IPS-18c (cell line): ENCODE data around the gene DMGDH.

Experiments used
- H3K4me3 ChIP-seq: 2 replicates; pipeline ENCODE4 v1.7.0; 2013; ENCODE audit warnings: low read depth, mild to moderate bottlenecking, low read length, moderate library complexity; ENCODE audit not compliant: insufficient read depth
- H3K9me3 ChIP-seq: one replicate; pipeline ENCODE4 v1.6.1; 2013; ENCODE audit warnings: mild to moderate bottlenecking, low read length, moderate library complexity; ENCODE audit not compliant: control insufficient read depth, insufficient read depth

DMGDH gene

DNA sequence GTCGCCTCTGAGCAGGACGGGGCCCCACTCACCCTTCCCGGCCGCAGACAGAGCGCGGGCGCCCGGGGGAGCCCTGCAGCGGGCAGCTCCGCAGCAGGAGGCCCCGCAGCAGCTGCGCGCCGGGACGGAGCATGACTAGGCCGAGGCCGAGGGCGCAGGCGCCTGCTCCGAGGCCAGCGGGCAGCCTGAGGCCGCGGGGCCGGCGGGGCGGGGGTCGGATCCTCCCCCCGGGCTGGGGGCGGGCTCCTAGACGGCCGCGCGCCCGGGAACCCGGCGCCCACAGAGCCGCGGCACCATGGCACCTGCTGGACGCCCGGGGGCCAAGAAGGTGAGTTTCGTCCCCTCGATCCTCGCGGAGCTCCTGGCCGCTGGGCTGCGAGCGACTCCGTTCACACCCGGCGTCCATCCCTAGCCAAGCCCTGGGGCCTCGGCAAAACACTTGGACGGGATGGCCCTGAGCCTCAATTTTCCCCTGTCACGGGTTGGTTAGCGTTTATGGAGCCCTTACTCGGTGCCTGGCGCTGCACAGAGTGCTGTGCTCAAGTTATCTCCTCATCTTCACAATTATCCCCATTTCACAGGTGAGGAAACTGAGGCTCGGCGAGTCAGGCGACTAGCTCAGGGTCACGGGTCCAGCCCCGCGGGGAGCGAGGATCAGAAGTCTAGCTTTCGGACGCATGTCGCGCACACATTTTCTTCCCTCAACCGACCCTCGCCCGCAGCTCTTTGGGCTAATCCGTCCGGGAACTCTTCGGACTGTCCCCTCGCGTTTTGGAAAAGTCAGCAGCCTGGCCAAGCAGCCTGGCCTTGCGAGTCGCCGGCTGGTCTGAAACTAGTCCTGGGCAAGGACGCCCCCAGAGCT lies at the start of gene DMGDH, which contains the start of gene BHMT2:
Gene DMGDH (minus strand): TSS at position 187 of the 862 bp plus-strand sequence. CDS start 54 bp downstream, at position 133.
Gene BHMT2 (plus strand): TSS at position 280 of the 862 bp plus-strand sequence. CDS start 16 bp downstream, at position 296.
- no peak within 1 kb of the TSS for H3K4me3 ChIP-seq
- H3K9me3 ChIP-seq = no peaks in the 10 kb centered on the region

DNA sequence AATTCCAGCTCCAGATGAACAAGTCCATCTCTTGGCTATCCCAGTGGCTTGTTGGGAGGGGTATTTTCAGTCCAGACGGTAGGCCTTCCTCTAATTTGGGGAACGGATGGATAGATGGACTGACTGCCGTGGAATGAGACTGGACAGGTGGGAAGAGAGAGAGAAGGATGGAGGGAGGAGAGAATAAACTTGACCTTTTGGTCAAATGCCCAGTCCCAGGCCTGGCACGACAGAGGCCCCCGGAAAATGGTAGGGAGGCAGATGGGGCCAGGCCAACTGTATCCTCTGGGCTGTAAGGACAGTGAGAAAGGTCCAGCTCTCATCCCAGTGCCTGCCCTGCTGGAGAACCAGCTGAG lies 43.2 kb upstream of the DMGDH start:
- no peaks in the 10 kb centered on the region for H3K9me3 ChIP-seq
- no peak overlapping the region for H3K4me3 ChIP-seq

- H3K4me3 ChIP-seq = peak overlapping the region; percentile 47
These were observed 42.7 kb upstream of the DMGDH start for GRCh38 chr5:79111960-79112702.

GRCh38 chr5:79111387-79111959 lies 42.0 kb upstream of the DMGDH start, which contains the start of gene BHMT:
Gene BHMT (plus strand): TSS chr5:79111809. CDS start chr5:79111886, 77 bp downstream.
- peak within 1 kb of the TSS; percentile 47 for H3K4me3 ChIP-seq
- no peaks in the 10 kb centered on the region for H3K9me3 ChIP-seq

More at GRCh38 chr5:79111960-79112702, 42.7 kb upstream of the DMGDH start:
- H3K9me3 ChIP-seq = no peaks in the 10 kb centered on the region

- H3K4me3 ChIP-seq = no peak overlapping the region
- H3K9me3 ChIP-seq = no peaks in the 10 kb centered on the region
These were observed 40.3 kb upstream of the DMGDH start for GRCh38 chr5:79109527-79110492.

DNA sequence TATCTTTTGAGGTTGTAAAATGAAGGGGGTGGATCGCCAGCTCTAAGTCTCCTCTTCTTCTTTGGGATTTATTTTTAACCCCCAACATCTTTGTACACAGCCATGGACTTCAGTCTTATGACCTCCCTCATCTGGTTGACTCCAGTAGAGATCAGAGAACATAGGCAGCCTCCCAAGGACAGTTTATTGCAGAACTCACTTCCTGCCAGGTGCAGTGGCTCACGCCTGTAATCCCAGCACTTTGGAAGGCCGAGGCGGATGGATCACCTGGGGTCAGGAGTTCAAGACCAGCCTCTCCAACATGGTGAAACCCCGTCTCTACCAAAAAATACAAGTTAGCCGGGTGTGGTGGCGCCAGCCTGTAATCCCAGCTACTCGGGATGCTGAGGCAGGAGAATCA lies 39.3 kb upstream of the DMGDH start:
- no peaks in the 10 kb centered on the region for H3K9me3 ChIP-seq
- H3K4me3 ChIP-seq = no peak overlapping the region

GRCh38 chr5:79108086-79108485 lies 38.6 kb upstream of the DMGDH start:
- Histone ChIP-seq H3K4me3 (no peak overlapping the region), H3K9me3 (no peaks in the 10 kb centered on the region)

- H3K4me3 ChIP-seq = no peak overlapping the region
- no peaks in the 10 kb centered on the region for H3K9me3 ChIP-seq
These were observed 37.7 kb upstream of the DMGDH start for GRCh38 chr5:79107020-79107796.

- Histone ChIP-seq H3K9me3 (peaks cover 2% of the 10 kb centered on the region), H3K4me3 (no peak overlapping the region)
These were observed 36.4 kb upstream of the DMGDH start for GRCh38 chr5:79105868-79106267.

DNA sequence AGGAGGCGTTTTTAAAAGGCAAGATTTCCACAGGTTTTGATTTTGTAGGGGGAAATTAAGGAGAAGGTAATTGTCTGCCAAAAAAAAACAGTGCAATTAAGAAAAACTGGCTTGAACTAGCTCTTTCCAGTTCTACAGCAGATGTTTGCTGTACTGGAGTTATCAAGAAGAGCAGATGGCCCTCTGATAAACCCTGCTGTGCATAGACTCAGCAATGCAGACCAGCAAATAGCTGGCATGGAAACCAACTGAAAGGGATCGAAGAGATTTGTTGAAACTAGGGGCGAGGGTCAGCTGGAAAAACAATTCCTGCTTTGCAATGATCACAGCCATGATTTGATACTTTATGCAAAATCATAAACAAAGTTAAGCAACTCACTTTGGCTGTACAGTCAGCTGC lies 24.3 kb upstream of the DMGDH start:
- H3K4me3 ChIP-seq = no peak overlapping the region
- H3K9me3 ChIP-seq = no peaks in the 10 kb centered on the region

DNA sequence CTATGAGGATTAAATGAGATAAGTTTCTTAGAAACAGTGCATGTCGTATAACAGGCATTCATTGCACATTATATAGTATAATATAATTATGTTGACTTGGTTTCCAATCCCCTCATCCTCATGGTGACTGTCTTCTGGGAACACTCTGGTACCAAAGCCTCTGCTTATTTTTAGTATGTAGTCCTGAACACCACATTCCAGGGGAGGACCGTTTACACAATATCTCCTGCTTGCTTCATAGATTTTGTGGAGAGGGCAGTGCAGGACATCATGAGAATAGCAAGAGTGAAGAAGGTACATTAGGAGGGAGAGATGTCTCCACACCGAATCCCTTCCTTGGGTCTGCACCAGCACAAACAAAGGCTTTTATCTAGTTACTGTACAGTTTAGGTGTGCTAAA lies 21.6 kb upstream of the DMGDH start:
- H3K9me3 ChIP-seq = no peaks in the 10 kb centered on the region
- no peak overlapping the region for H3K4me3 ChIP-seq

GRCh38 chr5:79088507-79088906 lies 19.0 kb upstream of the DMGDH start:
- no peaks in the 10 kb centered on the region for H3K9me3 ChIP-seq
- H3K4me3 ChIP-seq = no peak overlapping the region

DNA sequence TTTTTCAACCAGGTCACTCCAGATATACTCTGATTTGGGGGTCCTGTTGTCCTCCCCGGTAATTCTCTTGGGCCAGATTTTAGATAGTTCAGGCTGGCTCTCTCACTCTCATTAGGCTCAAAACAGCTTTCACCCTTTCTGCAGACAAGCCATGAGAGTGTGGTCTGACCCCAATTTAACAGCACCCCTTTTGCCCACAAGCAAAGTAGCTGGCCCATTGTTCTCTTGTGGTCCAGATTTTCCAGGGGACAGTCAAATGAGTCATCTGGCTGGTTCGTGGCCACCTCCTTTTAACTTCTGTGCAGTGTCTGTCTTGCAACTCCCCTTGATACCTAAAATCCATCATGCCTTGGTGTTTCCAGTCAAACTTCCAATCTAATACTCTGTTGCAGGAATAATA lies 16.6 kb upstream of the DMGDH start:
- Histone ChIP-seq H3K9me3 (no peaks in the 10 kb centered on the region), H3K4me3 (no peak overlapping the region)

- no peaks in the 10 kb centered on the region for H3K9me3 ChIP-seq
- no peak overlapping the region for H3K4me3 ChIP-seq
These were observed 12.3 kb upstream of the DMGDH start for GRCh38 chr5:79081779-79082178.

DNA sequence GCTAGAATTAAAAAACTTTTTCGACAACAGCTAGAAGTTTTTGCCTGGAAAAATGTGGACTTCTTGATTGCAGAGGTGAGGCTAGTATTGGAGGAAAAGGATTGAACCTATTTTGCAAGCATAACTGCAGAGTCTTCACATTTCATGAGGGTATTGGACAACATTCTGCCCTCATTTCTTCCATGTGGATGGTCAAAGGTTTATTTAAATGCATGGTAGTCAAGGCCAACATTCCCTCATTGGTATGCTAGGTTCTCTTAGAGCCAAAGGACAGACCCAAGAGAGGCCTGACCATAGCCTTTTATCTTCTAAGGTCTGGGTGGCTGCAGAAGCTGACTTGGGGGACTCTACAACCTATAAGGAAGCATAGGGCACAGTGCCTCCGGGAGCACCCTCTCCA lies 11.3 kb upstream of the DMGDH start:
- Histone ChIP-seq H3K4me3 (no peak overlapping the region), H3K9me3 (no peaks in the 10 kb centered on the region)

- no peak overlapping the region for H3K4me3 ChIP-seq
- H3K9me3 ChIP-seq = no peaks in the 10 kb centered on the region
These were observed 8.3 kb upstream of the DMGDH start for GRCh38 chr5:79077680-79078365.
